ENCODE measurements around the gene TMEM123.

TMEM123 gene

DNA sequence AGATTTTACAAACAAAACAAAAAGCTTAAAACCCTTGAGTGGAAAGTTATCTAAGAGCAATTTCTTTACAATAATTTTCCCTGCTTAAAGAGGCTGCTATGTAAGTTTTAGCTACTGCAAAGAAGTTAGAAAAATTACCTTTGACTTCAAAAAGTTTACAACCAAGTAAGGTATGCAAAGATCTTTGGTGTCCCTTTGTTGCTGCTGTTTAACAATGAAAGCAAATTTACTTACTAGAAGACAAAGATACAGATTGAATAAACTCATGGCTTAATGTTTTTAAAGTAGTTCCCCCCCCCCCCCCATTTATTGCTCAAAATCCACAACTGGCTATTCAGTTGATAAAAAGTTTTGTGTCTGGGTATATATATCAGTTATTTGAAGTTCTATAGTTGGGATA is 26.0 kb downstream of the TMEM123 start:
- DNase-seq (ENCODE audit: low read depth in 3 of 3), result no peak

DNA sequence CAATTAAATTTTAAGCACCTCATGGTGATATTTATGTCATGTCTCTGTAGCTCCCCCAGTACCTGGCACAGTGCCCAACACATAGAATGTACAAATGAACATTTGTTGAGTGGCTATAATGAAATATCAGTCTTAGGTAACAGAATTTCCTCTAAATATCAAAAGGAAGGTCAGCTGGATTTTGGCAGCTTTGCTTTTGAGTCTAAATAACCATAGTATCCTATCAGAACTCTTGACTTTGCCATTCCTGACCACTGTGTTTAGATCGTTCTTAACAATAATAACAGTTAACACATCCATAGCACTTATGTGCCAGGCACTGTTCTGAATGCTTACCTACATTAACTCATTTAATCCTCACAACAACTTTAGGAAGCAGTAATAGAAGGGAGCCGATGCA is 26.6 kb downstream of the TMEM123 start:
- no peak for DNase-seq (ENCODE audit: low read depth in 3 of 3)

DNA sequence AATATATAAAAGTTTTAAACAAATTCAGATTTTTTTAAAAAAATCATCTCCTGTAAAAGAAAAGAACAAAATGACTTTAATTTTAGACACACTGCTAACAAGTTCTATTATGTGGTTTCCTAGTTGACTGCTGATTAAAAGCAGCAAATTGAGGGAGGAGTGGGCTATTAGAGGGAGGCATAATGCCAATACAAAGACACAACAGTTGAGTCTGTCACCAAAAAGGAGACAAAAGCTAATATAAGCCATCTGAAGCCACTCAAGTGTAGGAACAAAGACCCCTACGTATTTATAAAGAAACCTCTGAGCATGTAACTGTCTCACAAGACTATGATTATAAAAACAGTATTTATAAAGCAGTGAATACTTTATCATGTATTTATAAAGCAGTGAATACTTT is 28.6 kb downstream of the TMEM123 start:
- no peak for DNase-seq (ENCODE audit: low read depth in 3 of 3)

DNA sequence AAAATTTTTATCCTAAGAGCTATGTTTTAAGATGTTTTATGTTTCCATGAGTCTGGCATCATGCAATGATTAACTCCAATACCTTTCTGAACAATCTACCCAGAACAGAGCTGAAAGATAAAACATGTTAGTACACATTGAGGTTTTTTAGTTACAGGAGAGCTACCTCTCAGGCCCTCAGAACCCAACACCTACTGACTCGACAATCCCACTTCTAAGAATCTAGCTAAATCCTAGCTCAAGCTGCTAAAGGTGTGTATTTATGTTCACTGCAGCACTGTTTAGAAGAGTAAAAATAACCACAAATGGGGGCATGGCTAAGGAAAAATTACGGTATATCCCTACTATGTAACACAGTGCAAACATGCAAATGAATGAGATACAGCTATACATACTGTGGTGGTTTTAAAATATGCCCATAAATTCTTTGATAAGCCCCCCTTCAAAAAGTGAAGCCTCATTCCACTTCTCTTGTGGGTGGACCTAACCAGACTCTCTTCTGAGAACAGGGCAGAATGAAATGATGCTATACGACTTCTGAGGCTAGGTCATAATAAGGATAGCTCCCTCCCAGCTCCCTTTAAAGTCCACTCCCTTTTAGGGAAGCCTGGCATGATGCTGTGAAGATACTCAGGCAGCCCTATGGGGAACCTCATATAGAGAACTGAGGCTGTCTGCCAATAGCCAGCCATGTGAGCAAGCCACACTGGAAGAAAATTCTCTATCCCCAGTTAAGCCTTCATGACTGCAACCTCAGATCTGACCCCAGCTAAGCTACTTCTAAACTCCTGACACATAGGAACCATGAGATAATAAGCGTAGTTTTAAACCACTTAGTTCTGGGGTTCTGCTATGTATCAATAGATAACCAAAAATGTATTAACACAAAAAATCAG is 29.5 kb downstream of the TMEM123 start:
- DNase-seq (ENCODE audit: low read depth in 3 of 3), result no peak

DNA sequence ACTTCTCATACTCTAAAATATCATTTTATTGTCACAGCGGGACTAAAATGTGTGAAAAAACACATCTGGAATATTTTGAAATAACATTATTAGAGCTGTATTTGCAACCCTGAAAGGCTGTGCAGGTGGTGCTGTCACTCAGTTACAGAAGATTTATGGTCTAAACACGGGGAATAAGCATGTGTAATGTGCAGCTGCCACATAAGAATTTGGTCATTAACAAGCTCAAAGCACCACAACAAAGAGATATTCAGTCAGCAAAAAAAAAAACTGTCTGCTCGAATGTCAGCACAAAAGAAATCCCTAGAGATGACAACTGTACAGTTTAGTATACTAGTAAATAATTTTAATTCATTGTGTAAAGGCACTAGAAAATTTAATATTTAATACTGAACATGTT is 31.3 kb downstream of the TMEM123 start:
- no peak for DNase-seq (ENCODE audit: low read depth in 3 of 3)

DNA sequence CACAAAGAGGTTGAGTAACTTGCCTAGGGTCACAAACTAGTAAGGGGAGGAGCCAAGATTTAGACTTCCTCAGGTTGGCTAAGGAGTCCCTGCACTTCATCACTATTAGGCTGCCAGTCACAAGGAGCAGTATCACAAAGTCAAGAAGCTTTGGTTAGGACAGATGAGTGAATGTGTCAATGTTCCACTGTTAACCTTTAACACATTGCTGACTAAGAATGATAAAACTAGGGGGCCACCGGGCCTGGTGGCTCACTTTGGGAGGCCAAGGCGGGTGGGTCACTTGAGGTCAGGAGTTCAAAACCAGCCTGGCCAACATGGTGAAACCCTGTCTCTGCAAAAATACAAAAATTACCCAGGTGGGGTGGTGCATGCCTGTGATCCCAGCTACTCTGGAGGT is 32.0 kb downstream of the TMEM123 start:
- no peak for DNase-seq (ENCODE audit: low read depth in 3 of 3)

DNA sequence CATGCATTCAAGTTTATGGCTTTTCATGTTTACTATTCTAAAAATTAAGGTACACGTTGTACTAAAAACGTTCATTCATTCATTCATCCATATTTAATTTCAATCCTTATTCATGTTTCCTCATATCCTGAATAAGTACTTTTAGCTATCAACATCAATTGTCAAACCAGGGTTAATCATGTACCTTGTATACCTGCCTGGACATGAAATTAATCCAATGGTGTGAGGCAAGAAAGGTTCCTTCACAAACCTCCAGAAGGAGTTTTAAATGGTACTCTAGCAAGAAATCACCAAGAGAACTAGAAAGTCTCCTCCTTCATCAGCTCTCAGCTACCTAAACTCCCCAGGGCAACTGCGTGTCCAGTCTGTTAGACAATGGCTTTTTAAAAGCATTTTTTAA is 33.4 kb downstream of the TMEM123 start:
- no peak for DNase-seq (ENCODE audit: low read depth in 3 of 3)

DNA sequence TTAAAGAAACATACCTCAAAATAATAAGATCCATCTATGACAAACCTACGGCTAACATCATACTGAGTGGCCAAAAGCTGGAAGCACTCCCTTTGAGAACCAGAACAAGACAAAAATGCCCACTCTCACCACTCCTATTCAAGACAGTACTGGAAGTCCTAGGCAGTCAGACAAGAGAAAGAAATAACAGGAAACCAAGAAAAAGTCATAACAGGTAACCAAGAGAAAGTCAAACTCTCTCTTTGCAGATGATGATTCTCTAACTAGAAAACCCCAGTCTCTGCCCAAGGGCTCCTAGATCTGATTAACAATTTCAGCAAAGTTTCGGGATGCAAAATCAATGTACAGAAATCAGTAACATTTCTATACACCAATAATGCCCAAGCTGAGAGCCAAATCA is 35.6 kb downstream of the TMEM123 start:
- no peak for DNase-seq (ENCODE audit: low read depth in 3 of 3)

DNA sequence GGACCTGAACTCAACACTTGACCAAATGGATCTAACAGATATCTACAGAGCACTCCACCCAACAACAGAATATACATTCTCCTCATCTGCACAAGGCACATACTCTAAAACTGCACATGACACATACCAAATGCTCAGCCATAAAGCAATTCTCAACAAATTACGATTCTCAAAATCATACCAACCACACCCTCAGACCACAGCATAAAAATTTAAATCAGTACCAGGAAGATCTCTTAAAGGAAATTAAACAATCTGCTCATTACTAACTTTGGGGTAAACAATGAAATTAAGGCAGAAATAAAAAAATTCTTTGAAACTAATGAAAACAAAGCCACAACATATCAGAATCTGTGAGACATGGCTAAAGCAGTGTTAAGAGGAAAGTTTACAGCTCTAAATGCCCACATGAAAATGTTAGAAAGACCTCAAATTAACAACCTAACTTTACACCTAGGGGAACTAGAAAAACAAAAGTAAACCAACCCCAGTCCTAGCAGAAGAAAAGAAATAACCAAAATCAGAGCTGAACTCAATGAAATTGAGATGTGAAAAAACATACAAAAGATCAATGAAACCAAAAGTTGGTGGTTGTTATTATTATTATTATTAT is 37.2 kb downstream of the TMEM123 start:
- DNase-seq (ENCODE audit: low read depth in 3 of 3), result no peak

DNA sequence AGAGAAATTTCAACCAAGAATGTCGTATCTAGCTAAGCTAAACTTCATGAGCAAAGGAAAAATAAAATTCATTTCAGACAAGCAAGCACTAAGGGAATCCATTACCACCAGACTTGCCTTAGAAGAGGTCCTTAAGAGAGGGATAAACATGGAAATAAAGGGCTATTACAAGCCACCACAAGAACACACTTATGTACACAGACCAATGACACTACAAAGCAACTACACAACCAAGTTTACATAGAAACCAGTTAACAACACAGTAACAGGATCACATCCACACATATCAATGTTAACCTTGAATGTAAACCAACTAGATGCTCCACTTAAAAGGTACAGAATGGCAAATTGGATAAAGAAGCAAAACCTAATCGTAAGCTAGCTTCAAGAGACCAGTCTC is 38.0 kb downstream of the TMEM123 start:
- no peak for DNase-seq (ENCODE audit: low read depth in 3 of 3)

DNA sequence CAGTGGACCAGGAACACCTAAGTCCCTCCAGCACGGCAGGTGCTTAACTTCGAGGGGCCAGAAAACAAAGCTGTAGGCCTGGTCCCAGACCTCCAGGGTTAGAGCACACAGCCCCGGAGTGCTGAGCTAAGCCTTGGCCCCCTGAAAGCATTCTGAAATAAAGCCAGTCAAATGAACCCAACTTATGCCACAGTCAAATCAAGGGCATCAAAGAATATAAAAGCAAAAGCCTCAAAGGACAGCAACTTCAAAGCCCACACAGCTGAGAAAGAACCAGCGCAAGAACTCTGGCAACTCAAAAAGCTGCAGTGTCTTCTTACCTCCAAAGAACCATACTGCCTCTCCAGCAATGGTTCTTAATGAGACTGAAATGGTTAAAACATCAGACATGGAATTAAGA is 39.1 kb downstream of the TMEM123 start:
- DNase-seq (ENCODE audit: low read depth in 3 of 3), result no peak

DNA sequence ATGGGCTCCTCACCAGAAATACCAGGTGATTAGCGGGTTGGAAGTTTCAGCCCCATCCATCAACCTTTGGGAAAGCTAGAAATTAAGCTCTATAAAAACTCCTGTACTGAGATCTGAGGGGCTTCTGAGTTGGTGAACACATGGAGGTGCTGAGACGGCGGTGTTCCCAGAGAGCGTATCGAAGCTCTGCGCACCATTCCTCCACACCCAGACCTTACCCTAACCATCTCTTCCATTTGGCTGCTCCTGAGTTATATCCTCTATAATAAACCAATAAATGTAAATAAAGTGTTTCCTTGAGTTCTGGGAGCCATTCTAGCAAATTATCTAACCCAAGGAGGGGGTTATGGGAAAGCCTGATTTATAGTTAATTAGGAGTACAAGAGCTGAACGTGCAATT is 41.4 kb downstream of the TMEM123 start:
- DNase-seq (ENCODE audit: low read depth in 3 of 3), result no peak

DNA sequence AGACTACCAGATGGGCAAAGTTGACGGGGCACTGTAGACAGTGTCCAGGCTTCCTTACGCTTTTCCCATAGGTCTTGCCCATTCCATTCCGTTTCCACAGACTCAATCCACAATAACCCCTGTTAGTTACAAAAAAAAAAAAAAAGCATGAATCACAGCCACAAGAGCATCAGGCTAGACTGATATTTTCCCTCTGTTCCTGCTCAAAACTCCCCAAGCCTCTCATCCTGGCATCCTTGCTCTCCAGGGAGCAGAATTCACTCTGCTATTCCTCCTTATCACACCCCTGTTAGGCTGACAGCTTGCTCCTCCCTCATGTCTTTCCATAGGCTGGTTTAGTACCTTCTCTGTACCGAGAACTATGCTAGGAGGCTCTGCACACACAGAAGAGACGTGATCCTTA is 42.2 kb downstream of the TMEM123 start:
- DNase-seq (ENCODE audit: low read depth in 3 of 3), result no peak

DNA sequence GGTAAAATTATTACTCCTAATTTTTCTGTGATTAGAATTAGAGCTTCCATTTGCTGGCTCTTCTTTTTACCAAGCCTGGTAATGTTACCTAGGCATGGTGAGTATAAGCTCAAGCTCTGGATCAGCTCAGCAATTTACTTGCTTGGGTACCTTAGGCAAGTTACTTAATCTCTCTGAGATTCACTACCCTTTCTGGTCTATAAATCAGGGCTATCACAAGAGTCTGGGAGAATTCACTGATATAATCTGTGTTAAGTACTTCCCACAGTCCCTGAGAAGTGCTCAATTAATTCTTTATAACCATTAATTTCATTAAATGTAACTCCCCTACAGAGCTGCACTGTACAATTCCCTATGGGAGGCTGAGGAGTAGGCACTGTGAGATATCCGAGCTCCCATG is 44.2 kb downstream of the TMEM123 start:
- DNase-seq (ENCODE audit: low read depth in 3 of 3), result no peak

DNA sequence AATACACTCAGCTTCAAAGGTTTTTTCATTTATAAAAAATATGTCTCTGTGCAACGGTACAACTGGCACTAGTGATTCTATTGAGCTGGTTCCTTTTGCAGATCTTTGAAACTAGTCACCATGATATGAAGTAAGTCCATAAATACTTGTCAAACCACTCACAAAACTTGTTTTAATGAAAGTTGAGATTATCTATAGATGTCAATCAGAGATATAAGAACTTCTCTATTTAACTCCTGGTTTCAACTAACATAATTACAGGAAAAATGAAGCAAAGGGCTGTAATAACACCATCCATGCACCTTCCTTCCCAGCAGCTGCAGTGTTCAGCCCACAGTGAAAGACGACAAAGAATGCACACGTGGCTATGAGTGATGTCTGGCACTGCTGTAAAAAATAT is 44.7 kb downstream of the TMEM123 start:
- no peak for DNase-seq (ENCODE audit: low read depth in 3 of 3)

DNA sequence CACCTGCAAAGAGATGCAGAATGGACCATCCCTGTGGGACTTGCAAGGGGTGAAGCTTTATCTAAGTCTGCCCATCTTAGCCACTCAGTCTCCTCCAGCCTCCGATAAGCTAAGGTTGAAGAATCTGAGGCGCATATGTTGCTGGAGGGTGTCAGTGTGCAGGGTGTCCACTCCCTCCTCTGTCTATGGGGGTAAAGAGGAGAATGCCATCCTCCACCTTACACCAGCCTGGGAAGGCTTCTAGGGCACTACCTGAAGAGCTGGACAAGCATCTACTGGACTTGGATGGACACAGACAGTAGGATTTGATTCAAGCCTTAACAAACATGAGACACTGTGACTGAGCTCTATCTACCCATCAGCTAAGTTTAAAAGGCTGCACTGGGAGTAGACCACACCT is 46.5 kb downstream of the TMEM123 start:
- DNase-seq (ENCODE audit: low read depth in 3 of 3), result no peak

DNA sequence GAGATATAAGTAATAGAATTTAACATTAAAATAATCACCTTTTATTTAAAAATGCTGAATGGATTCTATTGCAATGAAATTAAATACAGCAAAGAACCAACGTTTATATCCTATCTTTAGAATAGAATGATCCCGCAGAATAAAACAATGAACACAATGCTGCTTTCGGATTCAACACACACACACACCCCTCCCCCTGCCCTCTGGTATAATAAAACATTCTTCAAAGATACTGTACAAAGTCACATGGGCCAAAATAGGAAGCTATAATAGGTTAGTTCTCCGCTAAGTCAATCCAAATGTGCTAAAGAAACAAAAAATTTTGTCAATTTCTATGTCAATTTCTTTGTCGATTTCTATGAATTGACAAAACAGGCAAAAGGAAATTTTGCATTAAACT is 47.1 kb downstream of the TMEM123 start:
- no peak for DNase-seq (ENCODE audit: low read depth in 3 of 3)

DNA sequence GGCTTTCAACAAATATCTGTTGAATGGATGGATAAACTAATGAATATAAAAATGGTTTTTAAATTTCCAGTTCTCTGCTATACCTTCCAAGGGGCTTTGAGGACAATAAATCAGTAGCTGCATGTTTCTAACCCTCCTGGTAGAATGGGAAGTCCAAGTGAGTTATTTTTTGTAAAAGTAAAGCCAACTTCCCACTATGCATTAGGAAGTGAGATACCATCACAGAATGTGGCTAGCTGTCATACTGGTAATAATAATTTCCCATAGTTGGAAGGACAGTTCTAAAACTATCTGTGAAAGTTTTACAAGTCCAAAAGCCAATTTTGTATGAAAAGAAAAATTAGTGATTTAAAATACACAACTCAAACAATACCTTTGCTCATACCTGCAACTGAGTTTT is 50.0 kb downstream of the TMEM123 start:
- no peak for DNase-seq (ENCODE audit: low read depth in 3 of 3)

DNA sequence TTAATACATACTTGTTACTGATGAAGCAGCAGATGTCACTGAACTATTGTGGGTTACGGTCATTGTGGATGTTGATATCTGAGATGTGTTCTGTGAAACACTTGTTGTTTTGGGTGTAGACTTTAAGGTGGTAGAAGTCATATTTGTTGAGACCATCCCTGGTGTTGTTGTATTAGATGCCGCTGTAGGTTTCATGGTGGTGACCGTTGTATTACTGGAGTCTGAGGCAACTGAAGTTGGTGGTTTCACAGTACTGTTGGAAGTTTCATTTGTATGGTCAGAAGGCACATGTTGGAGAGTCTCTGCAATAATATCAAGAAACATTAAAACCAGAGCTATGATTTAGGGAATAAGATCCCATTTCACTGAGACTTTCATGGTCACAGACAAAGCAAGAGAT is 50.7 kb downstream of the TMEM123 start:
- DNase-seq (ENCODE audit: low read depth in 3 of 3), result no peak

DNA sequence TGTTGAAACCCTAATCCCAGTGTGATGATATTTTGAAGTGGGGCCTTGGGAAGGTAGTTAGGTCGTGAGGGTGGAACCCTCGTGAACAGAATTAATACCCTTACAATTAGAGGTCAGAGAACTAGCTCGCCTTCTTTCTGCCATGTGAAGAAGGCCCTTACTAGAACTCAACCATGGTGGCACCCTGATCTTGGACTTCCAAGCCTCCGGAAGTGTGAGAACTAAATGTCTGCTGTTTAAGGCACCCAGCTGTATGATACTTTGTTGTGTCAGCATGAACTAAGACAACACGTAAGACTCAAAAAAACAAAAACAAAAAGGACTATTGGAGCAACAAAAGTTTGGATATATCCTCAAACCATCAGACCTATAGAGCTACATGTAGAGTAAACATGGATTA is 52.0 kb downstream of the TMEM123 start:
- DNase-seq (ENCODE audit: low read depth in 3 of 3), result no peak

DNA sequence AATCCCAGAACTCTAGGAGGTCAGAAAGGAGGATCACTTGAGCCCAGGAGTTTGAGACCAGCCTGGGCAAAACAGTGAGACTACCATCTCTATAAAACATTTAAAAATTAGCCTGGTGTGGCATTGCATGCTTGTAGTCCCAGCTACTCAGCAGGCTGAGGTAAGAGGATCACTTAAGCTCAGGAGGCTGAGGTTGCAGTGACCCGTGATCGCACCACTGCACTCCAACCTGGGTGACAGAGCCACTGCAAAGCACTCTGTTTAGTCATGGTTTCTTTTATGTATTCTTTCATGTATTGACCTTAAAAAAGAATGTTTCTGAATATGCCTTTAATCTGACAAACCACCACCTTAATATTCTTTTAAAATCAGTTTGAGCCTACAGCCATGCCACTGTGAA is 53.4 kb downstream of the TMEM123 start:
- DNase-seq (ENCODE audit: low read depth in 3 of 3), result no peak

DNA sequence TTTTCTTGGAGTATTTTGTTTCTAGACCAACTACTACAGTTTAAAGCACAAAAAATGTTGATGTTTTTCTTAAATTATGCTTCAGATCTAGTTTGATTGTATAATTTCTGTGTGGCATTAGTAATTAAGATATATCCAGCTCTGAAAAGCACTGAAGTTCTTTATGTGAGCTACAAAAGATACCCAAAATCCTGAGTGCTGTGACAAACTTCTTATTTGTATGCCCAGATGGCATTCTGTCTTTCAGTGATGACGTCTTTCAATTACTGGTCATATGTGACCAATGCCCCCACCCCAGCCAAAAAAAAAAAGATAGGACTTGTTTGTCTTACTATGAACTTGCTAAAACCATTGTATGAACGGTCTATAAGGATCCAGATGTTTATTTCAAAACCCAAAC is 54.3 kb downstream of the TMEM123 start:
- no peak for DNase-seq (ENCODE audit: low read depth in 3 of 3)

DNA sequence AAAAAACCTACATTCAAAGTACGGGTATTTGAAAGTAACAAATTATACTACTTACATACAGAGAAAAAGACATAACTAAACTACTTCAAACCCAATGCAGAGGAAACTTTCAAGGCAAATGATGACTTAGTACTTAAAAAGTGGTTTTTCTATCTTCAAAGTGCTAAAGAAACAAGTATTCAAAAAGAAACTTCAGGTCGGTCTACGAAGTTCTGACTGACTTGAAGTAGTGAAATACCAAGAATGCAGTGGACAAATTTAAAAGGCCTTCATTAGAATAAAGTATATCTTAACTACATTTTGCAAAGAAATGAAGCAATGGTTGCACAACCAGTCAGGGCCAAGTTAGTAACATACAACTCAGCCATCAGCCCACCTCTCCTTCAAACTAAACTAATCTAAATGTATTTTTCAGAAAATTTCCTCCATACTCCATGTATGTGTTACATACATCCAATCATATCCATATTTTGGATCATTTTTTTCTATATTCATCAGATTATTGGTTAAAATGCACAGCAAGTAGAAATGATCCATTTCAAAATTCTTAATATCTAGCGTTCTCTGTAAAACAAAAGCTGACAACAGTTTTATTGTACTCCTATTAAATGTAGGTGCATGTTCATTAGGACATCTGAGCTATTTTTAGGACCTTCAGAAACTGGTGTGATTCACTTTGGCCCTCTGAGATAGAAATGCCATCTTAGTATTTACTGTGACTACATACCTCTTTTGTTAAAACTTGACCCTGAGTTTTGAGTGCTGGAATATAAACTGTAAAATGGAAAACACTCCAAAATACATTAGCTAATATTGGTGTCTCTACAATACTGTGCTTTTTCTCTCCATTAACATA is 55.6 kb downstream of the TMEM123 start:
- DNase-seq (ENCODE audit: low read depth in 3 of 3), result no peak

Measured in stimulated activated CD4-positive, alpha-beta T cell treated with anti-CD3 and anti-CD28 coated beads, TNF-alpha, amount 100 ng/mL, for 4 hours (primary cell).